Activated CD8-positive, alpha-beta T cell treated with anti-CD3 and anti-CD28 coated beads, Interleukin-2, amount 10 ng/mL, durations not matched to agents 7 days and 5 days (primary cell): ENCODE data around the gene FGFR4. TPM values are rescaled to one million over a fixed set of nuclear protein-coding genes. Genes with fewer than 3 reads are reported as not detected.
A peak's percentile ranks its signal among the peaks of the same experiment; 100 is the strongest.

Source experiments
- ATAC-seq: fragments of 150-1000 bp; cut with Tn5 transposase; one replicate; pipeline ENCODE4 v1.10.0; 2021; ENCODE audit warnings: moderate library complexity
- CTCF ChIA-PET: fragments of 350-600 bp; sonication (Branson Sonifier 250); formaldehyde crosslinking; loops from one replicate; lab custom pipeline; 2021; ENCODE audit warnings: antibody characterized with exemption; lab: Charles Lee
- POLR2A ChIA-PET: fragments of 350-600 bp; sonication (Branson Sonifier 250); formaldehyde crosslinking; loops from one replicate; lab custom pipeline; 2021; ENCODE audit warnings: antibody characterized with exemption; lab: Charles Lee
- DNase-seq: peaks from one replicate; pipeline ENCODE4 v3.0.0-alpha.2; 2020
- H3K27ac Mint-ChIP-seq: one replicate; pipeline ENCODE4 v1.8.0; 2021; ENCODE audit warnings: mild to moderate bottlenecking, mixed read lengths
- H3K27me3 Mint-ChIP-seq: one replicate; pipeline ENCODE4 v1.8.0; 2021; ENCODE audit warnings: low read depth, mixed read lengths
- H3K36me3 Mint-ChIP-seq: one replicate; pipeline ENCODE4 v1.8.0; 2021; ENCODE audit warnings: low read depth, mixed read lengths
- H3K4me1 Mint-ChIP-seq: one replicate; pipeline ENCODE4 v1.8.0; 2021; ENCODE audit warnings: low read depth, mixed read lengths
- H3K4me3 Mint-ChIP-seq: one replicate; pipeline ENCODE4 v1.8.0; 2021; ENCODE audit warnings: mild to moderate bottlenecking, mixed read lengths
- H3K9me3 Mint-ChIP-seq: one replicate; pipeline ENCODE4 v1.8.0; 2022; ENCODE audit warnings: mixed read lengths; ENCODE audit not compliant: insufficient read depth
- total RNA-seq, 2 experiments: library from RNA; stranded (reverse); gene quantifications; one replicate each; pipeline ENCODE4 v1.2.3, GENCODE V29; 2021

The FGFR4 gene
- total RNA-seq, 2 experiments from 2014 or later = 0.53 to 1.9 TPM

DNA sequence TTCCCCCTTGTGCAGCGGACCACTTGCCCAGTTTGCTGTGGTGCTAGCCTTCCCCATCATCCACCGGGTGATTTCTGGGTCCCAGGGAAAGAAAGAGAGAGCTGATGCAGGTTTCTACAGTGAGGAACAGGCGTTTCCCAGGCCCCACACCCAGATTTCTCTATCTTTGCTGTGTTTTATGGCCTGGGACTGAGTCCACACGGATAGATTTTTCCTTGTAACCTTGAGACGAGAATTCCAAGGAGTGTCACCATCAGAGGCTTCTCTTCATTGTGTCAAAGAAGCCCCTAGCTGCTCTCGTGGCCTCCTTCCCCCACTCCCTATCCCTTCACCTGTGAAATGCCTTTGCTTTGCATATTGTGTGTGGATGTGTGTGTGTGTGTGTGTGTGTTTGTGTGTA lies 21.2 kb upstream of the FGFR4 start:
- CTCF ChIA-PET = no interaction called here
- Mint-ChIP-seq H3K4me3 (no peak overlapping the region), H3K4me1 (no peaks in the 10 kb centered on the region), H3K36me3 (peaks cover 16% of the 10 kb centered on the region), H3K27ac (no peak overlapping the region), H3K27me3 (no peaks in the 10 kb centered on the region), H3K9me3 (no peaks in the 10 kb centered on the region)
- ATAC-seq (no peak), DNase-seq (no peak)
- POLR2A ChIA-PET = no interaction called here

DNA sequence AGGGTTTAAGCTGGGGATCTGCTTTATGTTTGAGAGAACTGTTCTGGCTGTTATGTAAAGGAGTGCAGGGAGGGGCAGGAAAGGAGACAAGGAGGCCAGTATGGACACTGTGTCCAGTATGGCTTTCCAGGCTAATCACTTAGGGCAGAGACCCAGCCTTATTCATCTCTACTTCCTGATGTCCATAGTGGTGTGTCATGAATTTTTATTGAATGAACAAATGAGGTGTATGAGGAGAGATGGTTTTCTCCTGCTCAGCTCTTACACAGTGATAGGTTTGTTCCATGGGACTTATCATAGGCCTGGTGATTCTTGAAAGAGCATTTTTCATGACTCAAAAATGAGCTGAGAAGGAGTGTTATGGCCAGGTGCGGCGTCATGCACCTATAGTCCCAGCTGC lies 20.5 kb upstream of the FGFR4 start:
- no peaks in the 10 kb centered on the region for H3K4me1 Mint-ChIP-seq
- peaks cover 16% of the 10 kb centered on the region for H3K36me3 Mint-ChIP-seq
- ChIA-PET POLR2A (no interaction called here), CTCF (interaction anchor here (8.9 kb wide), 1 partner anchor 48 kb away, joined by 57 read pairs; no protein-coding TSS in a partner anchor)
- H3K27ac Mint-ChIP-seq = no peak overlapping the region
- H3K4me3 Mint-ChIP-seq = no peak overlapping the region
- ATAC-seq = no peak
- no peaks in the 10 kb centered on the region for H3K9me3 Mint-ChIP-seq
- H3K27me3 Mint-ChIP-seq = no peaks in the 10 kb centered on the region
- no peak for DNase-seq

DNA sequence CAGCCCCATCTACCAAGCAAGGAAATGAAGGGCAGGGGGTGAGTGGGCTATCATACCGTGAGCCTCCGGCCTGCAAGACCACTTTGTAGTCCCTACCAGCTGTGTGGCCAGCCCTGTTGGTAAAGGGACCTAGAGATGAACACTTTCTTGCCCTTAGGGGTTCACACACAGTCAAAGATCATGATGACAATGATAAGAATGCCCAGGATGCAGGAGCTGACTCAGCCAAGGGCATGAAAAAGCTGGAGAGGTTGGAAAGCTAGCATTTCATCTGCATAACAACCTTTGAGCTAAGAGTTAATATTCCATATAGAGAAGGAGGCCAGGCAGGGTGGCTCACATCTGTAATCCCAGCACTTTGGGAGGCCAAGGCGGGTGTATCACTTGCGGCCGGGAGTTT lies 19.2 kb upstream of the FGFR4 start:
- DNase-seq (no peak), ATAC-seq (no peak)
- Mint-ChIP-seq H3K36me3 (peaks cover 14% of the 10 kb centered on the region), H3K4me1 (peaks cover 3% of the 10 kb centered on the region), H3K27me3 (no peaks in the 10 kb centered on the region), H3K27ac (no peak overlapping the region), H3K9me3 (no peaks in the 10 kb centered on the region), H3K4me3 (no peak overlapping the region)
- ChIA-PET POLR2A (no interaction called here), CTCF (interaction anchor here (7.7 to 8.9 kb wide), 2 partner anchors 16 to 46 kb away, joined by 57 to 70 read pairs; partner anchors contain the start of gene FGFR4)

DNA sequence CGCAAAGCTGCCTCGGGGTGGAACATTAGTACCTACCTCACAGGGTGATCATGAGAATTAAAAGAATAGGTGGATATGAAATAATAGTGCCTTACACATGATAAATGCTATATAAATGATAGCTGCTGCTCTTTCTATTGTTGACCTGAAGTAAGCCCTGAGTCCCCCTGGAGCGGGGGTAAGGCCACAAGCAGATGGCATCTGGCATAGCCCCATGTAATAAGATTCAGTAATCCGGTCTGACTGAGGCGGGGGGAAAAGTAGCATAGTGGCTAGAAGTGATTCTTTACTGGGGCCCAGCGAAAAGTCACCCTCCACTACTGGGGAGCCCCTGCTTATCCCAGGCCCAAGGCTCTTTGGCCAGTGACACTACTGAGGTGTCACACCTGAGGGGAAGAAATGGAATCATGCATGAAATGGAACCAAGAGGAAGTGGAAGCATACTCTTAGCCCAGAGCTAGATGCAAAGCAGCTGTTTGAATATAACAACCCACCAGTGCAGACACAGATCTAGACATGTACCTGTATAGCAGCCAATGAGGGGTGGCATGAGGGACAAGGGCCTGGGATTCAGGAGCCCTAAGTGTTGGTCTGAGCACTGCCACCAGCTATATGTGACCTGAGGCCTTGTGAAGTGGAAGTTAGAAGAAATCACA lies 16.1 kb upstream of the FGFR4 start:
- no peaks in the 10 kb centered on the region for H3K9me3 Mint-ChIP-seq
- ATAC-seq (no peak), DNase-seq (no peak)
- H3K27me3 Mint-ChIP-seq = no peaks in the 10 kb centered on the region
- ChIA-PET POLR2A (no interaction called here), CTCF (interaction anchor here (1.0 to 8.9 kb wide), 8 partner anchors 11 to 412 kb away, joined by 3 to 70 read pairs (median 14); partner anchors contain the start of gene FGFR4)
- peaks cover 11% of the 10 kb centered on the region for H3K4me1 Mint-ChIP-seq
- no peak overlapping the region for H3K4me3 Mint-ChIP-seq
- H3K36me3 Mint-ChIP-seq = peaks cover 15% of the 10 kb centered on the region
- no peak overlapping the region for H3K27ac Mint-ChIP-seq

DNA sequence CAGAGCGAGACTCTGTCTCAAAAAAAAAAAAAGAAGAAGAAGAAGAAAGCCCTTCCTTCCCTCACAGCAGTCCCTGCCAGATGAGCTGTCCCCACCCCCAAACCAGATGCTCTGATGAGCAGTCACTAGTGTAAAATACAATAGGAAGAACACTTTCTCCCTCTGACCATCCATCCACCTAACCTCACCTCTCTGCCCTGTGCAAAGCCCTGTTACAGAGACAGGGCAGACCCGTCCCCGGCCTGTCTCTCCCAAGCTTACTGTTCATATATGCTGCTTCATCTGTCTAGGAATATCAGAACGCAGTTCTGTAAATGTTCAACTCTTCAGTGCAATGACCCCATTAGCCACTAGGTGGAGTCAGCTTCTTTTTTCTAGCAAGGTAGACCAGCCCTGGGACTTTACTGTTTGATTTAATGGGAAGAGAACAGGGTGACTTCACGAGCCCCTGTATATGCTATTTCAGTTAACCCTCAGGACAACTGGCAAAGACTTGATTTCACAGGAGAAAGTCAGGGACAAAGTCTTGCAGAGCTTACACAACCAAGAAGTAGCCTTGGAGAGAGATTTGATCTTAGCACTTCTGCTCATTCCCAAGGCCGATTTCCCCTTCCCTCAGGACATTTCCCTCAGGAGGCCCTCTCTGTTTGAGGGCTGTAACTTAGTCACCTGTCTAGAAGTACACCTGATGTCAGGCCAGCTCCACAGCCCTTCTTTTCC lies 14.9 kb upstream of the FGFR4 start:
- H3K27me3 Mint-ChIP-seq = no peaks in the 10 kb centered on the region
- ATAC-seq (peak; percentile 84), DNase-seq (peak; percentile 84)
- ChIA-PET CTCF (interaction anchor here (0.6 to 8.9 kb wide), 35 partner anchors 8 to 498 kb away, joined by 3 to 70 read pairs (median 3); partner anchors contain the start of genes FGFR4, HK3 and ZNF346), POLR2A (interaction anchor here (0.5 to 0.7 kb wide), 3 partner anchors 10 to 62 kb away, joined by 3 read pairs; no protein-coding TSS in a partner anchor)
- H3K36me3 Mint-ChIP-seq = peaks cover 10% of the 10 kb centered on the region
- H3K4me1 Mint-ChIP-seq = peaks cover 11% of the 10 kb centered on the region
- H3K4me3 Mint-ChIP-seq = no peak overlapping the region
- no peak overlapping the region for H3K27ac Mint-ChIP-seq
- no peaks in the 10 kb centered on the region for H3K9me3 Mint-ChIP-seq

DNA sequence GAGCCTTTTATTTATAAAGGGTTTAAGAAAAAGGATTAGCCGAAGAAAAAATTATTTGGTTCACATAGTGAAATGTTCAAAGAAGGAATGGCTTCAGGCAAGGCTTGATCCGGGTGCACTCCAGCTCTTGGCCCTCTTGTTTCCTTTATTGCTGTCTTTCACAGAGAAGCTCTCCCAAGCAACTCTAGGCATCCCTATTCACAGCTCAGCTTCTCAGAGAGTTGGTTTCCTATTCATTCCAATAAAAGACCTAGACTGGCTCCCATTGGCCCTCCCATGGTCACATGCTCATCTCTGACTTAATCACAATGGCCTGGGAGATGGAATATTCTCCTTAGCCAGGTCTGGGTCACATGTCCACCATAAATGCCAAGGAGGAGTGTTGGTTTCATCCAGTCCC lies 9.4 kb upstream of the FGFR4 start:
- Mint-ChIP-seq H3K4me3 (no peak overlapping the region), H3K4me1 (peaks cover 9% of the 10 kb centered on the region), H3K27ac (no peak overlapping the region), H3K27me3 (no peaks in the 10 kb centered on the region), H3K9me3 (no peaks in the 10 kb centered on the region), H3K36me3 (peaks cover 7% of the 10 kb centered on the region)
- DNase-seq (no peak), ATAC-seq (no peak)
- CTCF ChIA-PET = no interaction called here
- POLR2A ChIA-PET = interaction anchor here (1.2 kb wide), 1 partner anchor 64 kb away, joined by 3 read pairs; no protein-coding TSS in a partner anchor

DNA sequence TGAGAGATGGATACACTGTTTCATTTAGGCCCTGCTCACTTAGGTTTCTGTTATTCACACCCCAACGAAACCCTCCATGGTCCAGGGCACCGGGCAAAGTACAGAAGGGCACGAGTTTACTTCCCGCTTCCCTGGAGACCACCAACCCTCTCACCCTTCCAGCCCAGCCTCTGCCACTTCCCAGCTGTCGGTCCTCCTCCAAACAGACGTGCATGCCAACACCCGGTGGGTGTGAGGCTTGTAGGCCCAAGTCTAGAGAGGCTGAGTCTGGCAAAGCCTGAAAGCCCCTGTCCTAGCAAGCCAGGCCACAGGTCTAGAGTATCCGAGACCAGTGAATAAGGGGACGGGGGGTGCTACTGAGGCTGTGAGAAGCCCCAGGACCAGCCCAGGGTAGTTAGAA lies 7.1 kb upstream of the FGFR4 start:
- peaks cover 8% of the 10 kb centered on the region for H3K27me3 Mint-ChIP-seq
- DNase-seq (no peak), ATAC-seq (no peak)
- POLR2A ChIA-PET = no interaction called here
- H3K4me3 Mint-ChIP-seq = no peak overlapping the region
- CTCF ChIA-PET = interaction anchor here (8.8 kb wide), 1 partner anchor 9 kb away, joined by 70 read pairs; no protein-coding TSS in a partner anchor
- no peaks in the 10 kb centered on the region for H3K36me3 Mint-ChIP-seq
- H3K27ac Mint-ChIP-seq = no peak overlapping the region
- no peaks in the 10 kb centered on the region for H3K4me1 Mint-ChIP-seq
- no peaks in the 10 kb centered on the region for H3K9me3 Mint-ChIP-seq

DNA sequence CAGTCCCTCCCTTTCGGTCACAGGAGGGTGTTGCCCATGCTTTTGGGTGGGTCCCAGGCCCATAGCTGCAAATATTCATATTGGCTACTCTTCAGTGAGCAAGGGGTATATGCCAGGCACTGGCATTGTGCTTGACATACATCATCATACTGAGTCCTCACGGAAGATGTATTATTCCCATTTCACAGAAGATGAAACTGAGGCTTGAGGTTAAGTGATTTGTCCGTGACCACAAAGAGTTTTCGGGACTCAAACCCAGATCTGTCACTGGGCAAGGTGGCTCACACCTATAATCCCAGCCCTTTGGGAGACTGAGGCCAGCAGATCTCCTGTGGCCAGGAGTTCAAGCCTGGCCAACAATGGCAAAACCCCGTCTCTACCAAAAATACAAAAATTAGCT lies 6.5 kb upstream of the FGFR4 start:
- POLR2A ChIA-PET = no interaction called here
- Mint-ChIP-seq H3K4me1 (no peaks in the 10 kb centered on the region), H3K27me3 (peaks cover 11% of the 10 kb centered on the region), H3K4me3 (no peak overlapping the region), H3K9me3 (no peaks in the 10 kb centered on the region), H3K27ac (no peak overlapping the region), H3K36me3 (no peaks in the 10 kb centered on the region)
- ATAC-seq (no peak), DNase-seq (no peak)
- CTCF ChIA-PET = interaction anchor here (8.8 kb wide), 1 partner anchor 9 kb away, joined by 70 read pairs; no protein-coding TSS in a partner anchor

DNA sequence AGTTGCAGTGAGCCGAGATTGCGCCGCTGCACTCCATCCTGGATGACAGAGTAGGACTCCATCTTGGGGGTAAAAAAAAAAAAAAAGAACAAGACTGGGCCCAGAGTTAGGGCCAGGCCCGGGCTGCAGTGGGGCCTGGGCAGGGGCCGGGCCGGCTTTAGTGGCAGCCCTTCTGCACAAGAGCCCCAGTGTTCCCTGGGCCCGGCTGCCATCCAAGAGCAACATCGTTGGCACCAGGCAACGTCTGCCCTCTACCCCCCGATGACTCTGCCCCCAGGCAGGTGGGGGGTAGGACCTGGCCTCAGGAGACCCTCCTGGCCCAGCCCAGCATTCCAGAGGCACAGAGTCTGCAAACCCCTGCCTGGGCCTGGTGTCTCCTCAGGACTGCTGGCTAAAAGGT lies 4.9 kb upstream of the FGFR4 start:
- Mint-ChIP-seq H3K27ac (no peak overlapping the region), H3K4me3 (no peak overlapping the region), H3K27me3 (peaks cover 20% of the 10 kb centered on the region), H3K9me3 (no peaks in the 10 kb centered on the region), H3K4me1 (peaks cover 4% of the 10 kb centered on the region), H3K36me3 (no peaks in the 10 kb centered on the region)
- ChIA-PET POLR2A (no interaction called here), CTCF (interaction anchor here (1.1 to 8.8 kb wide), 2 partner anchors 11 to 33 kb away, joined by 5 to 70 read pairs; no protein-coding TSS in a partner anchor)
- no peak for DNase-seq
- ATAC-seq = no peak

DNA sequence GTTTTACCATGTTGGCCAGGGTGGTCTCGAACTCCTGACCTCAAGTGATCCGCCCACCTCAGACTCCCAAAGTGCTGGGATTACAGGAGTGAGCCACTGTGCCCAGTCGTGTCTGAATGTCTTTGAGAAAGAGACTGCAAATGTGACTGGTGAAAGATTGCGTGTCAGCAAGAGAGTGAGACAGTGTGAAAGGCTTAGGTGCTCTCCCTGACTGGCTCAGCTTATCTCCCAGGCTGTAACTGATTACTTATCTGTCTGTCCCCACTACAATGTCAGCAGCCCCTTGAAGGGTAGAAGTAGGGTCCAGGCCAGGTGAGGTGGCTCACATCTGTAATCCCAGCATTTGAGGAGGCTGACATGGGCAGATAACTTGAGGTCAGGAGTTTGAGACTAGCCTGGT lies 3.4 kb upstream of the FGFR4 start:
- peaks cover 27% of the 10 kb centered on the region for H3K27me3 Mint-ChIP-seq
- H3K4me1 Mint-ChIP-seq = peaks cover 4% of the 10 kb centered on the region
- ChIA-PET CTCF (interaction anchor here (0.9 to 8.8 kb wide), 2 partner anchors 12 to 423 kb away, joined by 3 to 70 read pairs; no protein-coding TSS in a partner anchor), POLR2A (no interaction called here)
- no peak overlapping the region for H3K4me3 Mint-ChIP-seq
- no peaks in the 10 kb centered on the region for H3K9me3 Mint-ChIP-seq
- no peak overlapping the region for H3K27ac Mint-ChIP-seq
- DNase-seq (no peak), ATAC-seq (no peak)
- H3K36me3 Mint-ChIP-seq = no peaks in the 10 kb centered on the region

DNA sequence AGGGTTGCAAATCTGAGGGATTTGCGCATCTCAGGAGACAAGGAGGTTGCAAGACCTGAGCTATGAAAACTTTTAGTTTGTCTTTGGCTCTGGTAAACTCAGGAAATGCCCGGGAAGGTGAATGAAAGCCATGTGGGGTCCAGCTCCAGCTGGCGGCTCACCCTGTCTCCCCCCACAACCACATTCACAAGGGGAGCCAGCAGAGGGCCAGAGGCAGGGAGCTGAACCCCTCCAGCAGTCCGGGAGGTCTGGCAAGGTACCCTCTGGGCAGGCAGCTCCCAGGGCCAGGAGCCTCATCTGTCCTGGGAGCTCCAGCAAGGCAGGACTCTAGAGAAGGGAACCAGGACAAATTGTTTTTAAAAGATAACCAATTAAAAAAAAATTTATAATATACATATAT lies 2.5 kb upstream of the FGFR4 start:
- Mint-ChIP-seq H3K36me3 (no peaks in the 10 kb centered on the region), H3K4me1 (peaks cover 4% of the 10 kb centered on the region), H3K27ac (no peak overlapping the region), H3K27me3 (peaks cover 31% of the 10 kb centered on the region), H3K9me3 (no peaks in the 10 kb centered on the region), H3K4me3 (no peak overlapping the region)
- CTCF ChIA-PET = interaction anchor here (0.9 to 8.8 kb wide), 2 partner anchors 13 to 28 kb away, joined by 4 to 70 read pairs; no protein-coding TSS in a partner anchor
- DNase-seq = no peak
- POLR2A ChIA-PET = no interaction called here
- ATAC-seq = no peak
